Uterus (tissue), 4 donors: Measurements from ENCODE around the gene MRPS18B. TPM values are rescaled to one million over a fixed set of nuclear protein-coding genes. Genes with fewer than 3 reads are reported as not detected.
A peak's percentile ranks its signal among the peaks of the same experiment; 100 is the strongest.

Experiments used
- DNase-seq, 2 donors: peaks; one replicate each; pipeline ENCODE4 v3.0.0-alpha.2; 2019 to 2020
- H3K27ac ChIP-seq, 2 donors: fragments of 200-600 bp; sonication (generic); 1 replicate in 1 of 2; 2 replicates in 1 of 2; pipeline ENCODE4 v1.5.1; 2016 to 2018
- H3K27me3 ChIP-seq, 2 donors: fragments of 200-600 bp; sonication (generic); one replicate each; pipeline ENCODE4 v1.5.1; 2018 to 2019; ENCODE audit warnings: control low read depth in 1 of 2
- H3K36me3 ChIP-seq, 2 donors: fragments of 200-600 bp; sonication (generic); one replicate each; pipeline ENCODE4 v1.5.1; 2019; ENCODE audit warnings: control low read depth in 1 of 2
- H3K4me1 ChIP-seq, 2 donors: fragments of 200-600 bp; sonication (generic); one replicate each; pipeline ENCODE4 v1.5.1; 2018 to 2019; ENCODE audit warnings: control low read depth in 1 of 2
- H3K4me3 ChIP-seq, 2 donors: fragments of 200-600 bp; sonication (generic); 1 replicate in 1 of 2; 2 replicates in 1 of 2; pipeline ENCODE4 v1.5.1; 2018 to 2019; ENCODE audit warnings: mild to moderate bottlenecking in 1 of 2
- H3K9me3 ChIP-seq, 2 donors: fragments of 200-600 bp; sonication (generic); one replicate each; pipeline ENCODE4 v1.5.1; 2019; ENCODE audit warnings: control low read depth in 1 of 2
- POLR2A ChIP-seq, 2 donors: fragments of 450-650 bp; IDR thresholded peaks; one replicate each; pipeline ENCODE4 v1.6.1; 2016; ENCODE audit warnings: antibody characterized with exemption in 2 of 2, mild to moderate bottlenecking in 1 of 2, moderate library complexity in 1 of 2
- intact Hi-C: fragments of 100-400 bp; cut with DNase I; formaldehyde crosslinking; loops from one replicate; pipeline ENCODE4 v1.15.1; 2023; ENCODE audit warnings: low total_unique reads
- total RNA-seq, 4 donors: library from RNA; depleted of rRNA in 3 of 4; stranded (reverse); fragments of >200 nt in 3 of 4; gene quantifications; one replicate each; pipeline versions ENCODE4 v1.1.0 to v1.2.4, GENCODE V29; 2014 to 2023
- TF ChIP-seq, protein P1 (sequence below), 4 experiments: fragments of 200-600 bp in 2 of 4; fragments of 450-650 bp in 2 of 4; sonication (generic) in 2 of 4; IDR thresholded peaks; one replicate each; pipeline ENCODE4 v1.5.1; 2016 to 2019; ENCODE audit warnings: antibody characterized with exemption in 4 of 4, mild to moderate bottlenecking in 2 of 4, moderate library complexity in 1 of 4
- donor health status: DM: yes; HTN: yes; CAD: no.

The MRPS18B gene
- total RNA-seq, 4 donors from 2014 or later, result 15.1 to 45.5 (median 36.7) TPM

GRCh38 chr6:30613251-30614043, 4.2 kb upstream of the MRPS18B start:
- H3K27me3 ChIP-seq, result no peaks in the 10 kb centered on the region
- no peaks in the 10 kb centered on the region for H3K36me3 ChIP-seq
- H3K27ac ChIP-seq, result peak overlapping the region; percentile 98 to 100
- no peaks in the 10 kb centered on the region for H3K9me3 ChIP-seq
- no peak for DNase-seq
- TF ChIP-seq POLR2A (IDR thresholded peaks at IDR 0.05), result no peak
- TF ChIP-seq, protein P1, sequence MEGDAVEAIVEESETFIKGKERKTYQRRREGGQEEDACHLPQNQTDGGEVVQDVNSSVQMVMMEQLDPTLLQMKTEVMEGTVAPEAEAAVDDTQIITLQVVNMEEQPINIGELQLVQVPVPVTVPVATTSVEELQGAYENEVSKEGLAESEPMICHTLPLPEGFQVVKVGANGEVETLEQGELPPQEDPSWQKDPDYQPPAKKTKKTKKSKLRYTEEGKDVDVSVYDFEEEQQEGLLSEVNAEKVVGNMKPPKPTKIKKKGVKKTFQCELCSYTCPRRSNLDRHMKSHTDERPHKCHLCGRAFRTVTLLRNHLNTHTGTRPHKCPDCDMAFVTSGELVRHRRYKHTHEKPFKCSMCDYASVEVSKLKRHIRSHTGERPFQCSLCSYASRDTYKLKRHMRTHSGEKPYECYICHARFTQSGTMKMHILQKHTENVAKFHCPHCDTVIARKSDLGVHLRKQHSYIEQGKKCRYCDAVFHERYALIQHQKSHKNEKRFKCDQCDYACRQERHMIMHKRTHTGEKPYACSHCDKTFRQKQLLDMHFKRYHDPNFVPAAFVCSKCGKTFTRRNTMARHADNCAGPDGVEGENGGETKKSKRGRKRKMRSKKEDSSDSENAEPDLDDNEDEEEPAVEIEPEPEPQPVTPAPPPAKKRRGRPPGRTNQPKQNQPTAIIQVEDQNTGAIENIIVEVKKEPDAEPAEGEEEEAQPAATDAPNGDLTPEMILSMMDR (IDR thresholded peaks at IDR 0.05), result no peak
- peaks cover 0 to 22% of the 10 kb centered on the region in 2 donors for H3K4me1 ChIP-seq
- intact Hi-C loops, result no loop called here
- H3K4me3 ChIP-seq, result peak overlapping the region; percentile 78 to 99

DNA sequence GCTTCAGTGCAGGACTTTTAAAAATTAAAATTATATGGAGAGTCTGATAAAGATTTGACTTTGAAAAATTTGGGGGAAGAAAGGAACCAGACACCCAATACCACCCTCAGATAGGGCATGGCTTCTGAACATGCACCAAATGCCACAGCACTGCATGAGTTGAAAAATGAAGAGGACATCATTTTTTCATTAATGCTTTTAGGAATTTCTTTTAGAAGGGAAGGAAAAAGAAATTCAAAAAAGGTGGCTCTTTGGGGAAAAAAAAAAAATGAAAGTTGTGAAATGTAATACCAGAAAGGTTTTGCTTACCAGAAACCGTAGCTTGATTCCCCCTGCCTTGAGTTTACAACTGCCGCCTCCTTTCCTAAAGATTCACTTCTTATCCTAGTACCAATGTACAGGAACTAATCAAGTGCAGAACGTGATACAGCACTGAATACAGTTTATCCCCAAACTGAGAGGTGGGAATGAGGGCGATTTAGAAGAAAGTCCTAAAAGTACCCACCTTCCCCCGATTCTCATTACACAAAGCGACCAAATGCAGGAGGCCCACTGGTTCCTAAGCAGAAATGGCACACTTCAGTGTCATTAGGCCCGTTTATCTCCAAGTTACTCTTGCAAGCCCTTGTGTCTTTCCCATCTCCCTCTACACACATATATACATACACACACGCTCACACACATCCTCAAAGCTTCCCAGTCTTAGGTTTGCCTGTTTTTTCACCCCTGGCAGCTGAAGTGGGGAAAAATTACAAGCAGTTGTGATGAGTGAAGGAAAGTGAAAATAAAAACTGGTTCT, 3.4 kb upstream of the MRPS18B start:
- peak overlapping the region; percentile 78 to 99 for H3K4me3 ChIP-seq
- no peak for TF ChIP-seq POLR2A (IDR thresholded peaks at IDR 0.05)
- no peaks in the 10 kb centered on the region for H3K9me3 ChIP-seq
- no peaks in the 10 kb centered on the region for H3K36me3 ChIP-seq
- no peak for DNase-seq
- intact Hi-C loops, result no loop called here
- peak overlapping the region; percentile 98 to 100 for H3K27ac ChIP-seq
- H3K4me1 ChIP-seq, result peaks cover 0 to 30% of the 10 kb centered on the region in 2 donors
- H3K27me3 ChIP-seq, result no peaks in the 10 kb centered on the region

GRCh38 chr6:30614843-30615218, 2.8 kb upstream of the MRPS18B start:
- intact Hi-C loops, result no loop called here
- Histone ChIP-seq H3K27ac (peak overlapping the region; percentile 98 to 100), H3K4me1 (peaks cover 0 to 30% of the 10 kb centered on the region in 2 donors)

DNA sequence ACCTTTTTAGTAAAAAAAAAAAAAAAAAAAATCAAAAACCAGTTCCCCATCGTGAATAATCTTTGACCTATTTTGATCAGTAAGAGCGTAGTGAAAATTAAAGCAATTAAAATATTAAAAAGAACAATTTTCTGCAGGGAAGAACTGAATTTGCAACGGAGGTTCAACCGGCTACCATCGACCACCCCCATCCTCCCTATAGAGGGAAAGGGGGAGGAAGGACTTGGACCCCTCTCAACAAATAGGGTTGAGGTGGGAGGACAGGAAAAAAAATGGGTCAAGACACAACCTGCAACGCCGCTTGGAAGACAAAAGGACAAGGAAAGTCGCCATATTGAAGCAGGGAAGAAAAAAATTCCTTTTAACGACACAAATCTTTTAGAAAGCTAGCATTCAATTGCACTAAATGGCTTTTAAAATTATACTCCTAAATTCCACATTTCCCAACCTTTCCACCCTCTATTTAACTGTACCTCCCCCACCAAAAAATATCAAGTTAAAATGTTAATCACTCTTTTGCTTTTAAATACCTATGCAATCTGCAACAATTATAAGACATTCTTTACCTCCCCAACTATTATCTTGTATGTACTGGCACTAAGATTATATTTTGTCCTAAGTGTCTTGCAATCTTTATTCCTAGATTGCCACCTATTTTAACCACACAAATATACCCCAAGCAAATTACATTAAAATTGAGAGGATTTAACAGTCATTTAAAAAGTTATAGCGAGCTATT, 2.3 kb upstream of the MRPS18B start:
- H3K36me3 ChIP-seq, result no peaks in the 10 kb centered on the region
- no peak for TF ChIP-seq POLR2A (IDR thresholded peaks at IDR 0.05)
- TF ChIP-seq, protein P1 (IDR thresholded peaks at IDR 0.05), result no peak
- no peaks in the 10 kb centered on the region for H3K9me3 ChIP-seq
- H3K4me1 ChIP-seq, result peaks cover 0 to 30% of the 10 kb centered on the region in 2 donors
- DNase-seq, result peak in 1 of 2 donors; percentile 53
- no peaks in the 10 kb centered on the region for H3K27me3 ChIP-seq
- peak overlapping the region; percentile 98 to 100 for H3K27ac ChIP-seq
- intact Hi-C loops, result no loop called here
- H3K4me3 ChIP-seq, result peak overlapping the region; percentile 78 to 99

More at GRCh38 chr6:30614843-30615218, 2.8 kb upstream of the MRPS18B start:
- TF ChIP-seq POLR2A (IDR thresholded peaks at IDR 0.05), result peak; percentile 88 to 100
- TF ChIP-seq, protein P1 (IDR thresholded peaks at IDR 0.05), result no peak
- no peaks in the 10 kb centered on the region for H3K36me3 ChIP-seq
- DNase-seq, result peak; percentile 83 to 95
- H3K27me3 ChIP-seq, result no peaks in the 10 kb centered on the region
- H3K9me3 ChIP-seq, result no peaks in the 10 kb centered on the region
- H3K4me3 ChIP-seq, result peak overlapping the region; percentile 78 to 99
